Spleen (tissue), 11 donors: ENCODE measurements around the gene AAGAB. TPM values are rescaled to one million over a fixed set of nuclear protein-coding genes. Genes with fewer than 3 reads are reported as not detected.

Experiments used
- DNase-seq: peaks from one replicate; pipeline ENCODE4 v3.0.0-alpha.2; 2020
- H3K27ac ChIP-seq, 8 donors: fragments of 200-600 bp; sonication (generic) in 7 of 8; 1 replicate in 4 of 8; 2 replicates in 4 of 8; pipeline versions ENCODE4 v1.5.0 to v1.8.0; 2016 to 2021; ENCODE audit warnings: inconsistent platforms in 4 of 8, mild to moderate bottlenecking in 4 of 8, moderate library complexity in 1 of 8
- H3K27me3 ChIP-seq, 7 donors: fragments of 200-600 bp; sonication (generic) in 6 of 7; replicated peaks in 1 of 7; 1 replicate in 4 of 7; 2 replicates in 3 of 7; pipeline versions ENCODE4 v1.5.0 to v1.8.0; 2016 to 2021; ENCODE audit warnings: inconsistent platforms in 3 of 7, mild to moderate bottlenecking in 1 of 7
- H3K36me3 ChIP-seq, 6 donors: fragments of 200-600 bp; sonication (generic) in 5 of 6; 1 replicate in 4 of 6; 2 replicates in 2 of 6; pipeline versions ENCODE4 v1.5.0 to v1.8.0; 2016 to 2021; ENCODE audit warnings: inconsistent platforms in 2 of 6
- H3K4me1 ChIP-seq, 6 donors: fragments of 200-600 bp; sonication (generic) in 5 of 6; 1 replicate in 3 of 6; 2 replicates in 3 of 6; pipeline versions ENCODE4 v1.5.0 to v1.8.0; 2016 to 2021; ENCODE audit warnings: inconsistent platforms in 3 of 6
- H3K4me3 ChIP-seq, 8 donors: fragments of 200-600 bp; sonication (generic) in 7 of 8; 1 replicate in 4 of 8; 2 replicates in 4 of 8; pipeline versions ENCODE4 v1.5.0 to v1.8.0; 2016 to 2021; ENCODE audit warnings: inconsistent platforms in 4 of 8, mild to moderate bottlenecking in 4 of 8, moderate library complexity in 2 of 8
- H3K9me3 ChIP-seq, 8 donors: fragments of 200-600 bp; sonication (generic) in 7 of 8; 1 replicate in 4 of 8; 2 replicates in 4 of 8; pipeline versions ENCODE4 v1.5.0 to v1.8.0; 2016 to 2021; ENCODE audit warnings: inconsistent platforms in 4 of 8
- POLR2A ChIP-seq, 3 donors: fragments of 450-650 bp; IDR thresholded peaks; one replicate each; pipeline ENCODE4 v1.5.1; 2017; ENCODE audit warnings: antibody characterized with exemption in 3 of 3, mild to moderate bottlenecking in 1 of 3
- POLR2AphosphoS5 ChIP-seq, 3 donors: sonication (generic); formaldehyde crosslinking; IDR thresholded peaks; one replicate each; pipeline ENCODE4 v1.5.1; 2017; ENCODE audit warnings: antibody characterized with exemption in 3 of 3
- WGBS, 5 donors: extraction: QIAGEN DNeasy Blood & Tissue Kit in 3 of 5; methylation state at CpG; one replicate each; pipeline versions ENCODE4 v1.1.5 to v1.1.7; 2013 to 2018; 5-methylcytosine and 5-hydroxymethylcytosine counted together
- intact Hi-C: fragments of 100-400 bp; cut with DNase I; formaldehyde crosslinking; loops from one replicate; pipeline ENCODE4 v1.15.0; 2023; ENCODE audit warnings: low total_unique reads
- polyA plus RNA-seq, 3 donors: library from polyadenylated mRNA; stranded (reverse); fragments of 200-250 nt; gene quantifications; one replicate each; pipeline ENCODE4 v1.2.1, GENCODE V29; 2013
- total RNA-seq, 7 donors: library from RNA; depleted of rRNA in 3 of 7; stranded (reverse); fragments of >200 nt in 3 of 7; fragmentation: NEBNext Ultra II Directional in 4 of 7; extraction: Animal tissue kit (Norgen Biotek cat#: 25700) in 4 of 7; gene quantifications; one replicate each; pipeline versions ENCODE4 v1.1.0 to v1.2.1, GENCODE V29; 2016 to 2021
- TF ChIP-seq, protein P1 (sequence below), 11 experiments: fragments of 200-600 bp in 7 of 11; fragments of 450-650 bp in 4 of 11; sonication (generic) in 4 of 11; IDR thresholded peaks in 8 of 11; conservative IDR thresholded peaks in 3 of 11; 1 replicate in 7 of 11; 2 replicates in 4 of 11; pipeline versions ENCODE4 v1.4.0 to v1.8.0; 2016 to 2021; ENCODE audit warnings: antibody characterized with exemption in 11 of 11, inconsistent platforms in 4 of 11, mild to moderate bottlenecking in 1 of 11
- donor health status: healthy with polysubstance abuse.
- donor health status: DM: no; HTN: no; CAD: no; lungs with moderate emphysema.
- donor health status: DM: no; HTN: no; CAD: no.
- donor health status: Bipolar disorder and iron deficiency.
- donor health status: healthy.
- donor health status: DM: no; HTN: no; CAD: no.
- donor health status: DM: yes; HTN: yes; CAD: no.

Gene AAGAB
- total and polyA plus RNA-seq, 10 donors: 13.2 to 39.3 (median 24.5) TPM

DNA sequence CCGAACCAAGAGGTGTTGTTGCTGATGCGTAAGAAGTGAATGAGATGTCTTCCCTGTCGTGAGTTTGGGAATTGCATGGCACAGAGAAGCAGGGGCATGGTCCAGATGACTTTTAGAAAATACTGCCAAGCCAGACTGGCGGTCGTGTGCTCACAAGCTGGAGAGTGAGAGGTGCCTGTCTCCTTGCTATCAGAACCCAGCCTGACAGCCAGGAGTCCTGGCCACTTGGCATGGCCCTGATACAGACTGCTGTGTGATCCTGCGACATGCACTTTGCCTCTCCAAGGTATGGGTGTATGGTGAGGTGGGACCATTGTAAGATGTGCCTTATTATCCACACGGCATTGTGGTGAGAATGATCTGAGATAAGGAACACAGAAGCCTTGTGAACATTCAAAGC, 96.1 kb downstream of the AAGAB start:
- intact Hi-C loops: no loop called here
- WGBS, 5 donors: 89 to 93% (median 91%) methylated on average over 7 of the region's 7 CpGs
- H3K27me3 ChIP-seq: no peaks in the 10 kb centered on the region

GRCh38 chr15:67157521-67158252, 96.8 kb downstream of the AAGAB start:
- TF ChIP-seq POLR2AphosphoS5 (IDR thresholded peaks at IDR 0.05) (peak in 1 of 3 donors; percentile 14), POLR2A (IDR thresholded peaks at IDR 0.05) (no peak)
- TF ChIP-seq, protein P1, sequence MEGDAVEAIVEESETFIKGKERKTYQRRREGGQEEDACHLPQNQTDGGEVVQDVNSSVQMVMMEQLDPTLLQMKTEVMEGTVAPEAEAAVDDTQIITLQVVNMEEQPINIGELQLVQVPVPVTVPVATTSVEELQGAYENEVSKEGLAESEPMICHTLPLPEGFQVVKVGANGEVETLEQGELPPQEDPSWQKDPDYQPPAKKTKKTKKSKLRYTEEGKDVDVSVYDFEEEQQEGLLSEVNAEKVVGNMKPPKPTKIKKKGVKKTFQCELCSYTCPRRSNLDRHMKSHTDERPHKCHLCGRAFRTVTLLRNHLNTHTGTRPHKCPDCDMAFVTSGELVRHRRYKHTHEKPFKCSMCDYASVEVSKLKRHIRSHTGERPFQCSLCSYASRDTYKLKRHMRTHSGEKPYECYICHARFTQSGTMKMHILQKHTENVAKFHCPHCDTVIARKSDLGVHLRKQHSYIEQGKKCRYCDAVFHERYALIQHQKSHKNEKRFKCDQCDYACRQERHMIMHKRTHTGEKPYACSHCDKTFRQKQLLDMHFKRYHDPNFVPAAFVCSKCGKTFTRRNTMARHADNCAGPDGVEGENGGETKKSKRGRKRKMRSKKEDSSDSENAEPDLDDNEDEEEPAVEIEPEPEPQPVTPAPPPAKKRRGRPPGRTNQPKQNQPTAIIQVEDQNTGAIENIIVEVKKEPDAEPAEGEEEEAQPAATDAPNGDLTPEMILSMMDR (IDR thresholded peaks at IDR 0.05 in 8 of 11, conservative IDR thresholded peaks at IDR 0.05 in 3 of 11): no peak
- intact Hi-C loops: no loop called here
- Histone ChIP-seq H3K36me3 (peaks cover 0 to 17% (median 0%) of the 10 kb centered on the region in 6 donors), H3K4me1 (peaks cover 20 to 76% (median 31%) of the 10 kb centered on the region in 6 donors), H3K27me3 (no peaks in the 10 kb centered on the region), H3K27ac (peak overlapping the region in 7 of 8 donors; percentile 9 to 56 (median 40)), H3K4me3 (no peak overlapping the region), H3K9me3 (no peaks in the 10 kb centered on the region)
- whole genome bisulfite sequencing, 5 donors: 40 to 58% (median 52%) methylated on average over 8 of the region's 8 CpGs
- no peak for DNase-seq

More for the DNA sequence above, 96.1 kb downstream of the AAGAB start:
- Histone ChIP-seq H3K27ac (peak overlapping the region in 5 of 8 donors; percentile 10 to 56 (median 50)), H3K4me1 (peaks cover 20 to 75% (median 31%) of the 10 kb centered on the region in 6 donors), H3K9me3 (no peaks in the 10 kb centered on the region), H3K4me3 (no peak overlapping the region), H3K36me3 (peaks cover 0 to 17% (median 0%) of the 10 kb centered on the region in 6 donors)
- no peak for TF ChIP-seq POLR2AphosphoS5 (IDR thresholded peaks at IDR 0.05)
- TF ChIP-seq, protein P1 (IDR thresholded peaks at IDR 0.05 in 8 of 11, conservative IDR thresholded peaks at IDR 0.05 in 3 of 11): no peak
- TF ChIP-seq POLR2A (IDR thresholded peaks at IDR 0.05): no peak
- no peak for DNase-seq

GRCh38 chr15:67156834-67157233, 97.6 kb downstream of the AAGAB start:
- Histone ChIP-seq H3K27me3 (no peaks in the 10 kb centered on the region), H3K4me3 (no peak overlapping the region), H3K36me3 (peaks cover 0 to 17% (median 0%) of the 10 kb centered on the region in 6 donors), H3K4me1 (peaks cover 20 to 76% (median 25%) of the 10 kb centered on the region in 6 donors), H3K9me3 (no peaks in the 10 kb centered on the region), H3K27ac (peak overlapping the region in 1 of 8 donors; percentile 1)
- DNase-seq: no peak
- WGBS, 5 donors: 94 to 99% (median 97%) methylated on average over 3 of the region's 3 CpGs
- no peak for TF ChIP-seq POLR2A (IDR thresholded peaks at IDR 0.05)
- TF ChIP-seq, protein P1 (IDR thresholded peaks at IDR 0.05 in 8 of 11, conservative IDR thresholded peaks at IDR 0.05 in 3 of 11): no peak
- TF ChIP-seq POLR2AphosphoS5 (IDR thresholded peaks at IDR 0.05): no peak
- intact Hi-C loops: no loop called here

GRCh38 chr15:67156426-67156825, 98.0 kb downstream of the AAGAB start:
- no peak for DNase-seq
- TF ChIP-seq POLR2A (IDR thresholded peaks at IDR 0.05) (no peak), POLR2AphosphoS5 (IDR thresholded peaks at IDR 0.05) (no peak)
- TF ChIP-seq, protein P1 (IDR thresholded peaks at IDR 0.05 in 8 of 11, conservative IDR thresholded peaks at IDR 0.05 in 3 of 11): no peak
- 92 to 100% (median 98%) methylated on average over 2 of the region's 2 CpGs for WGBS, 5 donors

More at GRCh38 chr15:67156426-67156825, 98.0 kb downstream of the AAGAB start:
- intact Hi-C loops: no loop called here
- H3K27me3 ChIP-seq: no peaks in the 10 kb centered on the region
- peak overlapping the region in 1 of 8 donors; percentile 1 for H3K27ac ChIP-seq
- peaks cover 16 to 76% (median 23%) of the 10 kb centered on the region in 6 donors for H3K4me1 ChIP-seq
- H3K36me3 ChIP-seq: peaks cover 0 to 17% (median 0%) of the 10 kb centered on the region in 6 donors
- no peaks in the 10 kb centered on the region for H3K9me3 ChIP-seq
- no peak overlapping the region for H3K4me3 ChIP-seq
